B cell (primary cell): ENCODE data around the gene RALBP1.

ENCODE experiments used
- CTCF ChIP-seq: fragments of 200-600 bp; IDR thresholded peaks from one replicate; pipeline ENCODE4 v1.8.0; 2022; ENCODE audit warnings: antibody characterized with exemption, mild to moderate bottlenecking
- EZH2 ChIP-seq: IDR thresholded peaks from 2 replicates; pipeline ENCODE4 v1.6.1; 2012; ENCODE audit warnings: borderline replicate concordance, low read depth, mild to moderate bottlenecking, moderate library complexity, low read length; ENCODE audit not compliant: insufficient read depth, poor library complexity, severe bottlenecking

- no peak for TF ChIP-seq CTCF
- TF ChIP-seq EZH2, result no peak
Measured at GRCh38 chr18:9577361-9577760, 102.0 kb downstream of the RALBP1 start.
